ENCODE measurements around the gene RXFP1.

RXFP1 gene

GRCh38 chr4:158513256-158513655 lies 8.4 kb upstream of the RXFP1 start:
- no peaks in the 10 kb centered on the region for H3K27me3 ChIP-seq (ENCODE audit: insufficient read depth, poor library complexity, severe bottlenecking)
- TF ChIP-seq SPI1 (IDR thresholded peaks at IDR 0.05; ENCODE audit: borderline replicate concordance, low read depth) (peak; percentile 67; the same call in 1 of the 2 replicates), GABPA (IDR thresholded peaks at IDR 0.05; ENCODE audit: low read depth) (no peak), REST (IDR thresholded peaks at IDR 0.05; ENCODE audit: insufficient replicate concordance, low read depth) (no peak), POLR2AphosphoS5 (IDR thresholded peaks at IDR 0.05; ENCODE audit: low read depth) (no peak)
- TF ChIP-seq, protein P1, sequence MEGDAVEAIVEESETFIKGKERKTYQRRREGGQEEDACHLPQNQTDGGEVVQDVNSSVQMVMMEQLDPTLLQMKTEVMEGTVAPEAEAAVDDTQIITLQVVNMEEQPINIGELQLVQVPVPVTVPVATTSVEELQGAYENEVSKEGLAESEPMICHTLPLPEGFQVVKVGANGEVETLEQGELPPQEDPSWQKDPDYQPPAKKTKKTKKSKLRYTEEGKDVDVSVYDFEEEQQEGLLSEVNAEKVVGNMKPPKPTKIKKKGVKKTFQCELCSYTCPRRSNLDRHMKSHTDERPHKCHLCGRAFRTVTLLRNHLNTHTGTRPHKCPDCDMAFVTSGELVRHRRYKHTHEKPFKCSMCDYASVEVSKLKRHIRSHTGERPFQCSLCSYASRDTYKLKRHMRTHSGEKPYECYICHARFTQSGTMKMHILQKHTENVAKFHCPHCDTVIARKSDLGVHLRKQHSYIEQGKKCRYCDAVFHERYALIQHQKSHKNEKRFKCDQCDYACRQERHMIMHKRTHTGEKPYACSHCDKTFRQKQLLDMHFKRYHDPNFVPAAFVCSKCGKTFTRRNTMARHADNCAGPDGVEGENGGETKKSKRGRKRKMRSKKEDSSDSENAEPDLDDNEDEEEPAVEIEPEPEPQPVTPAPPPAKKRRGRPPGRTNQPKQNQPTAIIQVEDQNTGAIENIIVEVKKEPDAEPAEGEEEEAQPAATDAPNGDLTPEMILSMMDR (IDR thresholded peaks at IDR 0.05; ENCODE audit: insufficient read depth, low read length): no peak
- H3K27ac ChIP-seq (replicated peaks): no peak overlapping the region
- H3K4me3 ChIP-seq (replicated peaks; ENCODE audit: insufficient read depth, low read length): no peak overlapping the region
- DNase-seq (ENCODE audit: low read depth in 1 of 2, low spot score in 1 of 2): peak; percentile 26 to 42

DNA sequence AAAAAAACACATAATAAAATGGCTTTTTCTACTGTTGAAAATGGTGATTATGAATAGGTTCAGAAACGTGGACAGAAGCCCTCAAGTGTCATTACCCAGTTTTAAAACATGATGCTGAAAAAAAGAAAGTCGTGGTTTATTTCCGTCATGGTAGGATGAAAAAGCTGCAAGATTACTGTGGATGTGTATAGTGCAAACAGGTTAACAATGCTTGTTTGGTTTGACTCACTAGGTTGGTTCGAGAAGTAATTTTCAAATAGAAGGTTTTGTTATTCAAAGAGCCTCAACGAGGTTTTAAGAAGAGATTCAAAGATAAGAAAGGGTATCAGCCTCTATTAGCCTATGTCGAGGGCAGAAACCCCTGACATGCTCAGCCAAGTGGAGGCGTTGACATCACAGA lies 2.5 kb upstream of the RXFP1 start:
- H3K27me3 ChIP-seq (ENCODE audit: insufficient read depth, poor library complexity, severe bottlenecking): no peaks in the 10 kb centered on the region
- TF ChIP-seq REST (IDR thresholded peaks at IDR 0.05; ENCODE audit: insufficient replicate concordance, low read depth): no peak
- no peak overlapping the region for H3K4me3 ChIP-seq (replicated peaks; ENCODE audit: insufficient read depth, low read length)
- no peak overlapping the region for H3K27ac ChIP-seq (replicated peaks)
- no peak for DNase-seq (ENCODE audit: low read depth in 1 of 2, low spot score in 1 of 2)

DNA sequence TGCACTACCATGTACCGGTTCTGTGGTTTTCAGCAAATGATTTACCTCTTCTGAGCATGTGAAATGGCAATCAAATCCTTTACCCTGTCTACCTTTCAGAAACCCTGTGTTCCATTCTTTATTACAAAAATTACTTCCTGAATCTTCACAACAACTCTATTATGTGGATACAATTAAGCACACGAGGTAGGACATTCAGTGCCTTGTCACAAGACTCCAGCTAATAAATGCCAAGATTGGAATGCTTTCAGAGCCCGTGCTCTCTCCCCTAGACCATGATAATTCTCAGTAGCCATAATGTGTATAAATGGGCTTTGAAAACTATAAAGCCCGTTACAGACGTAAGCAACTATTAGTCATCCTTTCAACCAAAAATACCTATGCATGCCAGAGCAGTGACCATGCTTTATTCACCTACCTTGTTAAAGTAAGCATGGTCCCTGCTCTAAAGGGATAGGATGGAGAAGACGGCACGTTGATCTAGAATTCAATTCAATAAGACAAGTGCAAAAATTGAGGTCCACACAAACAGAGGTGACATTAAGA lies 2.4 kb downstream of the RXFP1 start:
- Histone ChIP-seq H3K27ac (replicated peaks) (no peak overlapping the region), H3K27me3 (ENCODE audit: insufficient read depth, poor library complexity, severe bottlenecking) (no peaks in the 10 kb centered on the region), H3K4me3 (replicated peaks; ENCODE audit: insufficient read depth, low read length) (no peak overlapping the region)
- DNase-seq (ENCODE audit: low read depth in 1 of 2, low spot score in 1 of 2): no peak
- TF ChIP-seq GABPA (IDR thresholded peaks at IDR 0.05; ENCODE audit: low read depth) (no peak), SPI1 (IDR thresholded peaks at IDR 0.05; ENCODE audit: borderline replicate concordance, low read depth) (no peak)

DNA sequence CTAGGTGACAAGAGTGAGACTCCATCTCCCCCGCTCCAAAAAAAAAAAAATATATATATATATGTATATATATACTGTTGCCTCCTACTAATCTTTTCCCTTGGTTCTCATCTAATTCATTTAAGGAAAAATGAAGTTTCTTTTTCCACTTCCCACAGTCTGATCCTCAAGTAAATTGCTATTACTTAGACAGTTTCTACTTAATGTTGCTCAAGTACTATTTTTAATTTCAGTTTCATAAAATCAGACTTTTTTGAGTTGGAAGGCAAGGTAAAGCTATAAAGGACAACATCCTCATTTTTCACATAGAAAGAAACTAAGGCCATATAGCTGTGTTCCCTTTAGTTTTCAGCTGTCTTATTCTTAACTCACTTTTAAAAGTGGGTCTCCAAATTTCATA lies 5.8 kb downstream of the RXFP1 start:
- no peak for DNase-seq (ENCODE audit: low read depth in 1 of 2, low spot score in 1 of 2)

More for the DNA sequence above, 5.8 kb downstream of the RXFP1 start:
- Histone ChIP-seq H3K27me3 (ENCODE audit: insufficient read depth, poor library complexity, severe bottlenecking) (no peaks in the 10 kb centered on the region), H3K27ac (replicated peaks) (no peak overlapping the region), H3K4me3 (replicated peaks; ENCODE audit: insufficient read depth, low read length) (no peak overlapping the region)
- TF ChIP-seq, protein P1 (IDR thresholded peaks at IDR 0.05; ENCODE audit: insufficient read depth, low read length): no peak
- no peak for TF ChIP-seq GABPA (IDR thresholded peaks at IDR 0.05; ENCODE audit: low read depth)
- TF ChIP-seq REST (IDR thresholded peaks at IDR 0.05; ENCODE audit: insufficient replicate concordance, low read depth): no peak
- no peak for TF ChIP-seq SPI1 (IDR thresholded peaks at IDR 0.05; ENCODE audit: borderline replicate concordance, low read depth)
- no peak for TF ChIP-seq POLR2AphosphoS5 (IDR thresholded peaks at IDR 0.05; ENCODE audit: low read depth)

Data from HL-60 (cell line).